NCI-H2227 treated with DMSO at 0.1 percent for 48 hours (cell line): ENCODE measurements around the gene DCAF12.

Experiments used
- DNase-seq: peaks from one replicate; lab custom pipeline; 2025; lab: John Stamatoyannopoulos, UW

Gene DCAF12

DNA sequence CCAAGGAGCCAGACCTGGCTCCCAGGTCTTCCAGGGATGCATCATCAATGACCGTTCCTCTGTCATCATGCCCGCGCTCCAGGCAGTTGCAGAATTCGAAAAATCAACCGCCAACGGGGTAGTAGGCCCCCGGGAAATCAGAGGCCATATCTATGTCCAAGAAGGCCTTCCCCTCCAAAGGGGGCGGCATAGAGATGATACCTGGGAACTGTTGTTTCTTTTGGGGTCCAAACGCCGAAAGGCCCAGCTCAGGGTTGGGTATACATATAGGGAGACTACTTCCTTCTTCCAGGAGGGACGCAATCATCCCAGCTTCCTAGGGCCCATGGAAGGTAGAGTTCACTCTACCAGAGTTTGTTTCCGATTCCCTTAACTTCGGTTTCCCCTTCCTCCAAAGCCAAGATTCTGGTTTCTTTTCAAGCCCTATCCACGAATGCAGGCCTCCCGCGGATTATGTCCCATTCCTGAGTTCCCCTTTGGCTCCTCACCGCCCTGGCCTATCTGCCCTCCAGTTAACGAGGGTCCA is 754 bp downstream of the DCAF12 start:
- DNase-seq: no peak

DNA sequence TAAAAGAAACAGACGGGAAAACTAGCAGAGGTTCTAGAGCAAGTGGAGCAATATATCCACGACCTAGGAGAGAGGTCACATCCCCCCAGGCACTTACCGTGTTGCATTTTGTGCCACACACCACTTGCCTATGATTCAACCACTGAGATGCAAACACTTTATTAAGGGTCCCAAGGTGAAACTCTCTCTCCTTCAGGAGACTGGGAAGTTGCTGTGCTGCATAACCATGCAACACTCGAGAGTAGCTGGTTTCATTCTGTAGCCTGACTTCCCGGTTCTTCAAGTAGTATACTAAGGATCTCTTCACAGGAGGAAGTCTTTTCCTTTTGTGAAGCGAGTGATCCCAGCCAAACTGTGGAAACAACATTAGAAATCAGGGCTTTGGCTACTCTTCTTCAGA is 1.6 kb downstream of the DCAF12 start:
- DNase-seq: no peak

GRCh38 chr9:34124099-34124498 is 2.4 kb downstream of the DCAF12 start:
- DNase-seq: no peak

GRCh38 chr9:34123682-34124081 is 2.8 kb downstream of the DCAF12 start:
- no peak for DNase-seq

- no peak for DNase-seq
Measured at GRCh38 chr9:34121996-34122395, 4.5 kb downstream of the DCAF12 start.

GRCh38 chr9:34119713-34120112 is 6.8 kb downstream of the DCAF12 start:
- DNase-seq: no peak

DNA sequence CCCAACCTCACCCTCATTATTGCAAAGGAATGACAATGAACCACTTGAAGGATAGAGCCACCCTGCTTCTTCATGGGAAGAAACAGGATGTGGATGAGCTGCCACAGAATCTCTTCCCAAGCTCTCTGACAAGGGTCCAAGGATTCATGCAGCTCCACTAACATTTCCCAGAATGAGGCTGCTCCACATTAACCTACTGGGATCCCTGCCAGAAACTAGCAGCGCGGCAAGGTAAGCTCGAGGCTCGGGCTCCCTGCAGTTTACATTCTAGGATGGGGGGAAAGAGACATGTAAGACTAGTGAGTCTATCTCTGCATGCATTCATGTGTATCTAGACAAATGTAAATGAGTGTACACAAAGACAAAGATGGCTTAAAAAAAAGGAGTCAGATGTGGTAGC is 12.1 kb downstream of the DCAF12 start:
- no peak for DNase-seq

- no peak for DNase-seq
Measured at GRCh38 chr9:34106110-34106509, 20.4 kb downstream of the DCAF12 start.

DNA sequence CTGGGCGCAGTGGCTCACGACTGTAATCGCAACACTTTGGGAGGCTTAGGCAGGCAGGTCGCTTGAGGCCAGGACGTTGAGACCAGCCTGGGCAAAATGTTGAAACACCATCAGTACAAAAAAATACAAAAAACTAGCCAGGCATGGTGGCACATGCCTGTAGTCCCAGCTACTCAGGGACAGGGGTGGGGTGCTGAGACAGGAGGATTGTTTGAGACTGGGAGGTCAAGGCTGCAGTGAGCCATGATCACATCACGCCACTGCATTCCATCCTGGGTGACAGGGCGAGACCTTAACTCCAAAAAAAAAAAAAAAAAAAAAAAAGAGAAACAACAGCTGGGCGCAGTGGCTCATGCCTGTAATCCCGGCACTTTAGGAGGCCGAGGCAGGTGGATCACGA is 23.7 kb downstream of the DCAF12 start:
- no peak for DNase-seq

GRCh38 chr9:34098307-34098706 is 28.2 kb downstream of the DCAF12 start:
- DNase-seq: no peak

DNA sequence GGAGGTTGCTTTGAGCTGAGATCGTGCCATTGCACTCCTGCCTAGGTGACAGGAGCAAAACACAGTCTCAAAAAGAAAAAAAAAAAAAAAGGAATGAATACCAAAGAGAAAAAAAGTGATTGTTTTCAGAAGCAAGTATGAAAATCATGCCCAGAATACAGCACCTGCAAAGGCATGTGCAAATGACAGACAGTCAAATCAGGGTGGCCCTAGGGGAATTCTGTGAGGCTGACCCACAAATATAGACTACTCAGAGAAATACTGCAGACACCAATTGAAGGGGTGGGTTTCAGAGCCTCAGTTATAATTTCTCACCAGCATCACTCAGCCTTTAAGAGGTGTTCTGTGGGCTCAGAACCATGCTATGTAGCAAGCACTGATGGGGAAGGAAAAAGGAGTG is 28.6 kb downstream of the DCAF12 start:
- DNase-seq: no peak

DNA sequence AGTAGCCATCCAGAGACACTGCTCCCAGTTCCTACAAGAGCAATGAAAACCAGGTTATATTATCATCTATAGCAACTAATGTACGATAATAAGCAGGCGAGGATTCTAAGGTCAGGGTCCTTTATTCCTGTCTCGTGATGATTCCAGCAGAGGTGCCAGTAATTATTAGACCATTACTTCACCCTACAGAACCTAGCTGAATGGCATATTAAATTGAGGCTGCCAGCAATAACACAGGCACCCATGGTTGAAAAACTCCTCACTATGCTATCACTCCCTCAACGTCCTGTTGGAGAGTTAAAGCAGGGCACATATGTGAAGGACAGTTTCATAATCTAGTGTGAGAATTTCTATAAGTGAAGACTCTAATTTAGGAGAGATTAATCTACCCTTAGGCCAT is 29.7 kb downstream of the DCAF12 start:
- DNase-seq: peak; percentile 57

- DNase-seq: no peak
Measured at GRCh38 chr9:34093578-34093977, 32.9 kb downstream of the DCAF12 start.

DNA sequence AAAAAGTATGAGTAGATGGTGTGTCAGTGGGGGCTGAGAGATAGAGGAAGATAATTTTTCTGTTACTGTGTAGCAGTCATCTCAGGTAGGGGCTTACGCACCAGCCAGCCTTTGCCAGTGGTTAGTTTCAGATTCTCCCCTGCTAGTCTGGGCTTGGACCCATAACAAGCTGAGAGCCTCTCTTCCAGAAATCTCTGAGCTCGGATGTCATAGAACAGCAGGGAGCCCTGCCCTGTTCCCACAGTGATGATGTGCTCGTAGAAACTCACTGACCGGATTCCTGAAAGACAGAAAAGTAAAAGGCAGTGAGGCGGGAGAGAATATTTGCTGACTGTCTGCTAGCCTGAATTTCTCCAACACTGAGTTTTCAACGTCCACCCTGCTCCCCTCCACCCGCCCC is 37.2 kb downstream of the DCAF12 start:
- DNase-seq: no peak

DNA sequence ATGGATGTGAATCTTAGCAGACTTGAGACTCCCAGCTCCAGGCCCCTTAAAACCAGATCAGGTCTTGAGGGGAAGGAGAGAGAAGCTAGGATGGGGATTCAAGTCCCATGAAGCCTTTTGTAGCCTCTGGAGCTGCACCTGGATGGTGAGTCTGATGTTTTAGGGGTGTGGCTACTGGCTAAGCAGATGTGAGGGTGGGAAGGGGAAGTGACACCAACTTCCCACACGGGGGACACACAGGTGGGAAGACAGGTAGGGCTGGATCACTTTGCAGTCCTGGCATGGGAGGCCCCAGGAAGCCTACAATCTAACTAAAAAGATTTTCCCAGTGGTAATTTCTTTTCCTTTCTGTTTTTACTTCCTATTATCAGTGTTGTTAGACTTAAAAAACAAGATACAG is 39.1 kb downstream of the DCAF12 start:
- DNase-seq: no peak

- DNase-seq: no peak
Measured at GRCh38 chr9:34086864-34087263, 39.6 kb downstream of the DCAF12 start.

- no peak for DNase-seq
Measured at GRCh38 chr9:34085581-34086500, 40.7 kb downstream of the DCAF12 start.

GRCh38 chr9:34084562-34084961 is 41.9 kb downstream of the DCAF12 start:
- no peak for DNase-seq

GRCh38 chr9:34079181-34079580 is 47.3 kb downstream of the DCAF12 start:
- no peak for DNase-seq

DNA sequence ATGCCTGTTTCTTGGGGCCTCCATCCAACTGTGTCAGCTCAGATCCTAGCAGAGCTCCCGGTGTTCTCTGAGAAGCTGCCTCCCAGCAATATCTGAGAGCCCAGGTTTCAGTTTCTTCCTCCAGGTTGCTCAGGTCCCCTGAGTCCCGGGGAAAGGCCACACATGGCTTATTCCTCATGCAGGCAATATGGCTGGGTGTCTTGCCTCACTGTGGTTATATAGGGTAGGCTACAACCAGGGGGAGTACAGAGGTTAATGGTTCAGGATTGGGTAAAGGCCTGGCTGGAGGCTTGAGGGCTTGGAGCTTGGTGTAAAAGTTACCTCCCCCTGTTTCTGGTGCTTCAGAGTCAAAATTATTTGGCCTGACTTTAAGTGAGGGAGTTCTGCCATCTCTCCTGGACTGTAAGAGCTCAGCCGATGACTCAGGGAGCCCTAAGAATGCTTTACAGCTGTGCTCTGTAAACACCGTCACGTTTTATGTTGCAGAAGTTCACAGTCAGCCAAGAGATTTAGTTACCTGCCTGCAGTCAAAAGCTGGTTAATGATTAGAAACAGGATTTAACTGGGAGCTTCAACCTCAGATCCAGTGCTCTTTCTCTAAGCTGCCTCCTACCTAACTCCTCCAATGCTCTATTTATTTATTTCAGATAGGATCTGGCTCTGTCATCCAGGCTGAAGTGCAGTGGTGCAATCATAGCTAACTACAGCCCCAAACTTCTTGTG is 53.5 kb downstream of the DCAF12 start:
- no peak for DNase-seq

DNA sequence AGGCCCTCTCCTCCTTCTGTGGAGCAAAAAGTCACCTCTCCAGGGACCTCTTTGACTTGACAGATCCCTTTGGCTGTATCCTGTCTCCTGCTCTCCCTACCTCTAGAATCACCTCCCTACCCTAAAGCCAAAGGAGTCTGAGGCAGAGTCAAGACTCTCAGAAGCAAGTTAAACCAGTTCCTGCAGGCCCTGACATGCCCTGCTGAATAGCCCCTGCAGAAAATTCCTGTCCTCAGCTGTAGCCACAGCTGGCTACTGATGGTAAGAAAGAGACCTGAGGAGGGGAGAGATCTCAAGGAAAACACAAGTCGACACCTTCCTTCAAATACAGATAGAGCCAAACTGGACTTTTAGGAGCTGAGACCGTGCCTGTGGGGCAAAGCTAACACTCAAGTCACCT is 54.1 kb downstream of the DCAF12 start:
- no peak for DNase-seq

DNA sequence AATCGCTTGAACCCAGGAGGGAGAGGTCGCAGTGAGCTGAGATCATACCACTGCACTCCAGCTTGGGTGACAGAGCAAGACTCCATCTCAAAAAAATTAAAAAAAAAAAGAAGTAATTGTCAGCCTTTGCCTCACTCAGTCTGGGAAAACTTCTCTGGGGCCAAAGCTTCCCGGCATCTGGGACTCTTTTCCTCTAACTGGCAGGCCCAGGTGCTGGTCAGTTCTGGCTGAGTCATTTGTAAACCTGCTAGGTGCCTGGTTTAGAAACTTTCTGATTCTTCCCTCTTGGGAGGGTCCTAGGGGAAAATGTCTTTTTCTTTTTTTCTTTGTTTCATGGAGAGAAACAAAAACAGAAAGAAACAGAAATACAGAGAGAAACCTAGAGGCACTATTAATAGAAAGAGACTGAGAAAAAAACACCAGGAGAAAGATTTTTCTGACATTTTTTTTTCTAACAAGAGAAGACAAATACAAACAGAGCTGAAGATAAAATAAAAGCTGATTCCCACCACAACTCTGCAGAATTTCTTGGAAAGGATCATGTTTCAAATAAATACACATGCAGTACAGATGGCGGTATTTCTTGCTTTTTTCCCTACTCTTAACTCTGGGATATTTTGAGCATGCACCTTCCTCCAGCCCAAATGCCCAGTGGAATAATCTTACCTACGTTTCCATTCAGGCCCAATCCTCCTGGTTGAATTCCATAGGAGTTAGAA is 55.7 kb downstream of the DCAF12 start:
- DNase-seq: no peak

DNA sequence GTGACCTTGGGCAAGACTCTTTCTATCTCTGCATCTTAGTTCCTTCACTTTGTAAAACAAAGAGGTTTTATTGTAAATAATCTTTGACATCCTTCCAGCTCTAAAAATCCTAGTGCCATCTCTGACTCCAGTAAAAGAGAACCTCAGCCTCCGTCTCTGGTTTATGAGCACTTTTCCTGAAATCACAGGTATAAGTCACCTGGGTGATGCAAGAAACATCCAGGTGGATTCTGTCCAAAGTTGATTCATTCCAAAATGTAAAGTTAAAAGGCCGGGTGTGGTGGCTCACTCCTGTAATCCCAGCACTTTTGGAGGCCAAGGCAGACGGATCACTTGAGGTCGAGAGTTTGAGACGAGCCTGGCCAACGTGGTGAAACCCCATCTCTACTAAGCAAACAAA is 56.7 kb downstream of the DCAF12 start:
- DNase-seq: no peak
